Transverse colon (tissue), 4 donors: ENCODE results near the gene CARF.

Experiments
- CTCF ChIP-seq, 5 experiments: fragments of 200-600 bp in 3 of 5; fragments of 450-650 bp in 2 of 5; sonication (generic) in 3 of 5; IDR thresholded peaks; 1 replicate in 2 of 5; 2 replicates in 3 of 5; pipeline ENCODE4 v1.5.1; 2016 to 2017; ENCODE audit warnings: antibody characterized with exemption in 5 of 5, inconsistent platforms in 3 of 5, mild to moderate bottlenecking in 2 of 5, moderate library complexity in 1 of 5
- POLR2A ChIP-seq: fragments of 450-650 bp; IDR thresholded peaks from one replicate; pipeline ENCODE4 v1.6.1; 2016; ENCODE audit warnings: antibody characterized with exemption, mild to moderate bottlenecking, moderate library complexity
- POLR2AphosphoS5 ChIP-seq, 3 donors: sonication (generic); formaldehyde crosslinking; IDR thresholded peaks; one replicate each; pipeline ENCODE4 v1.6.1; 2016; ENCODE audit warnings: antibody characterized with exemption in 3 of 3

- TF ChIP-seq POLR2A (no peak), CTCF (IDR thresholded peaks at IDR 0.05) (no peak), POLR2AphosphoS5 (IDR thresholded peaks at IDR 0.05) (no peak)
These were observed 29.7 kb downstream of the CARF start for GRCh38 chr2:202941771-202942170.
